CD1c-positive myeloid dendritic cell (primary cell): ENCODE data around the gene POMC.
A peak's percentile ranks its signal among the peaks of the same experiment; 100 is the strongest.
"Not testable (repeated sequence)": the region's sequence is repeated elsewhere in the genome, so short reads cannot be mapped to it uniquely, and the experiment has no call there.

ENCODE experiments used
- DNase-seq: peaks from one replicate; pipeline ENCODE4 v3.0.0-alpha.2; 2016; ENCODE audit errors: extremely low spot score

Gene POMC

DNA sequence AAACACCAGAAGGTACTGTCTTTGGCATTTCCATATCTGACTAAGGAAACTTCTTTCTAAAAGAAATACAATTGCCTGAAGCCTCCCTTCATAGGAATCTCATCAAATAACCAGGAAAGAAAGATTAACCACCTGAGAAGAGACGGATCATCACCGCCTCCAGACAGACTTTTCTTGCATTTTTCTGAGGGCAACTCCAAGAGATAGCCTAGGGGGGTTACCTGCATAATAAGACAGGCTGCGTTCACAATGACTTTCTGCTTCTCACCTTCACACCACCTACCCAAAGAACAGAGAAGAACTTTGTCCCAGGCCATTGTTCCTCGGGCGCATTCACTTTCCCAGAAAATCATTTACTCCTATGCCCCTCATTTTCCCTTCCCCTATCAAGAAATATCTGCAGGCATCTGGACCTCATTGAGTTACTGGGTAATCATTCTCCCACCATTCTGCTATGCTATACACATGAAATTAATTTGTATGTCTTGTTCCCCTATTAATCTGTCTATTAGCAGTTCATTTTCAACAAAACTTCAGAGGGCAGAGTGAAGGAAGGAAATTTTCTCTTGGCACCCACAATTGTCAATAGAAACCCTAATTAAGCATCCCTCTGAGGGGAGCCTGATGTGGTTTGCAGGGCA is 8.3 kb upstream of the POMC start:
- no peak for DNase-seq

DNA sequence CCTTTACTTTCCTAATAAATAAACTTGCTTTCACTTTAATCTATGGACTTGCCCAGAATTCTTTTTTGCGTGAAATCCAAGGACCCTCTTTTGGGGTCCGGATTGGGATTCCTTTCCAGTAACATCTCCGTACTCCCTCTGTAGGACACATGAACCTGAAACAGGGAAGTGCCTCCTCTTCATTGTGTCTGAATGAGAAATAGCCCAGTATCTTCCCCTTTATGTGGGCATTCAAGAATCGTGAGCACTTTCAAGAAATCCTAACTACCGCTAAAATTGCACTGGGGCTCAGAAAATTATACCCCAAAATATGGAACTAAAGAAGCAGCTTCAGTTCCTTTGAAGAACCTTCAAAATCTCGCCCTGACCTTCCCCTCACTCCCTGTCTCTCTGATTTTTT is 7.8 kb upstream of the POMC start:
- peak; percentile 82 for DNase-seq

DNA sequence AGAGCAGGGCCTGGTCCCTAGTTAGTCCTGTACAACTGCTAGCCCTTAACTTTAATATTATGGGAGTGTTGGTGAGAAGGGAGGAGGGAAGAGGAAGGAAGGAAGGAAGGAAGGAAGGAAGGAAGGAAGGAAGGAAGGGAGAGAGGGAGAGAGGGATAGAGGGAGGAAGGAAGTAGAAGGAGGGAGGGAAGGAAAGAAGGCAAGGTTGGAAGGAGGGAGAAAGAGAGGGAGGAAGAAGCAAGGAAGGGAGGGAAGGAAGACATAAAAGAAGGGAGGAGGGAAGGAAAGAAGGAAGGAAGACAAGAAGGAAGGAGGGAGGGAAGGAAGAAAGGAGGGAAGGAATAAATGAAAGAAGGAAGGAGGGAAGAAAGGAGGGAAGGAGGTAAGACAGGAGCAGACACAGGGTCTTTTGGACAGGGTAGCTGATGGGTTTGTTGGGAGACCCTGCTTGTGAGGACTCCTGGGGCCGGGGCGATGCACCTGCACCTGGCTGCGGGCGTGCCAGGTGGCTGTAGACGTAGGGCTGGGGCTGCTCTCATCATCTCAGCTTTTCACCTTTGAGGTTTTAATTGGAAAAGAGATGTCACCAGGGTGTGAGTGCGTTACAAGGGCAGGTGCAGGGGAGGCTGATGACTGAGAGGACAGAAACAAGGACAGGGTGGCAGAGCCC is 5.9 kb upstream of the POMC start:
- no peak for DNase-seq

DNA sequence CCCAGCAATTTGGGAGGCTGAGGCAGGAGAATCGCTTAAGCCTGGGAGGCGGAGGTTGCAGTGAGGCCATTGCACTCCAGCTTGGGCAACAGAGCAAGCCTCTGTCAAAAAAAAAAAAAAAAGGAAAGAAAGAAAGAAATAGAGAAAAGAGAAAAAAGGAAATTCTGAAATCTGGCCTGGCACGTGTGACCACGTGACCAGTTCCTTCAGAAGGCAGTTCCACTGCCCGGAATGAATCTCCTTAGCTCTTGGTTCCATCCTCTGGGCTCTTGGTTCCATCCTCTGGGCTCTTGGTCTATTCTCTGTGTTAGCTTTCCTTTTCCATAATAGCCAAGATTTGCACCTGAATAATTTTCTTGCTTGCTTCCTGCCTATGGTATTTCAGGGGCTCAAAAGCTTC is 5.3 kb upstream of the POMC start:
- no peak for DNase-seq

DNA sequence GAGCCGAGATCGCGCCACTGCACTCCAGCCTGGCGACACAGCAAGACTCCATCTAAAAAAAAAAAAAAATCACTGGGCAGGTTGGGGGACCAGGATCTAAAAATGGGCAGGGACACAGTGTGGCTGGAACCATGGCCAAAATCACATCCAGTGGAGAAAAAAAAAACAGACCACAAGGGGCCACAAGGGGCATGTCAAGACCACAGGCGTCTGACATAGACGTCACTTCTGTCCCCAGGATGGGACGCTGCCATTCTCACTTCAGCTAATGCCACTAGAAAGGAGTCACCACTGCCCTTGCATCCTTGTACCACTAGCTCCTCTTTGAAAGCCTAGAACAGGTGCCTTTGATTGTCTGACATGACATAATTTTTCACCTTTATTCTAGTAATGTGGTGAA is 2.5 kb upstream of the POMC start:
- no peak for DNase-seq

DNA sequence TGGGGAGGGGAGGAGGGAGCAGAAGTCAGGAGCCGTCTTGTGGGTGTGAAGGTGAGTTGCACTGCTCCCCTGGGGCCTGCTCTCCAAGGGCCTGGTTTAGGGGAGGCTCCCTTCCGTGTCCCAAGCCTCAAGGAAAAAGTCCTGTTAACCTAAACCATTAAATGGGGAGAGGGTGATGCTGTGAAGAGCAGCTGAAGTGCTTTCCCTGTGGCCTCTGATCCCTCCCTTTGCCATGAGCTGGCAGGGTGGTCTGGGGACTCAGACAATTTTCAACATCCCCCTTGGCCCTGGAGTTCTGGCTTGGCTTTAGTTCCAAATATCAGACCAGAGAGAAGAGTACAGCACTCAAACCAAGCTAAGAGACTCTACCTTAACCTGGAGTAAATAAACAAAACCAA is 692 bp upstream of the POMC start:
- DNase-seq = no peak

DNA sequence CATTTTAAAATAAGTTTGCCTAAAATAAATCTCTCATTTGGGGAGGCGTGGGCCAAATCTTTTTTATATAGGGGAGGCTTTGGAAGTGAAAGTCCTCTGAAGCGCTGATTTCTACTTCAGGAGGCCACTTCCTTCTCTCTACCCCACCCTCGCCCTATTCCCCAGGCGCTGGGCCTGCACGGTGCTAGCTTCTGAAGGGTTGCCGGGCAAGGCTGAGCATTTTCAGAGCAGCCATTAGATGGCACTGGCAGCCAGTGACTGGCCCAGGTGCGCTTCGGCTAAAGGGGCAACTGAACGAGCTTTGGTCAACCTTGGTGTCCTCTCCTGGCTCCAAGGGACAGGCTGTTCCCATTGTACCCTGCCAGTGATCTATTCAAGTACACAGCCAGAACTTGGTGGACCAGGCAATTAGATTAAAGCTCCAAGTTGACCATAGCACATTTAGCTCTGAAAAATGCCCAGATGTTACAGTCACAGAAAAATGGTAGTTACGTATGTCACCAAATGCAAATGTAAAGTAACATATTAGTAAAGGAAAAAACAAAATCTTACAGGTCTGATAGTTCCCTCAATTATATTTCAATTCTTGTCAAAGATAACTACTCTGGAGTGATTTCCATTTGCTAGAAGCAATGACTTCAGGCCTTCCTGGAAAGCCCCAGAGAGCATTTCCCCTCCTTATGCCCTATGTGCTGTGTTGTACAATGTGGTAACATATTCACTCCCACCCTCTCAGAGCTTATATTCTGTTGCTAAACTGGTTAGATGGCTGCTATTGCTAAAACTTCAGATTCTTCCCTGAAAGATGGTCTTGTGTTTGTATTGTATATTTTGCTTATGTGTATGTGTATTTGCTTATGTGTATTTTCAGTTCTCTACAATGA is 2.1 kb downstream of the POMC start:
- DNase-seq = peak; percentile 39

DNA sequence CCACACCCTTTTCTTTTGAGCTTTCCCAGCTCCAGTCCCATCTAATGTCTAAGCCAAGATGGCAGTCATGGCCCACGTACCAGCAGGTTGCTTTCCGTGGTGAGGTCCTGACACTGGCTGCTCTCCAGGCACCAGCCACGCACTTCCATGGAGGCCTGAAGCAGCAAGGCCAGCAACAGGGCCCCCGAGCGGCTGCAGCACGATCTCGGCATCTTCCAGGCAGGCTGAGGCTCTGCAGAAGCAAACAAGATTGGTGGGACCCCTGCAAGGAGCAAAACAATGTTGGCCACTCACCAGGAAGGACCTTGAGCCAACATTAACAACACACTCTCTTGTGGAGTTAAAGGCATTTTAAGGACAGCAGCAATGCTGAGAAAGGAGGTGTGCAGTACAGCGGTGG is 3.8 kb downstream of the POMC start:
- DNase-seq = no peak

DNA sequence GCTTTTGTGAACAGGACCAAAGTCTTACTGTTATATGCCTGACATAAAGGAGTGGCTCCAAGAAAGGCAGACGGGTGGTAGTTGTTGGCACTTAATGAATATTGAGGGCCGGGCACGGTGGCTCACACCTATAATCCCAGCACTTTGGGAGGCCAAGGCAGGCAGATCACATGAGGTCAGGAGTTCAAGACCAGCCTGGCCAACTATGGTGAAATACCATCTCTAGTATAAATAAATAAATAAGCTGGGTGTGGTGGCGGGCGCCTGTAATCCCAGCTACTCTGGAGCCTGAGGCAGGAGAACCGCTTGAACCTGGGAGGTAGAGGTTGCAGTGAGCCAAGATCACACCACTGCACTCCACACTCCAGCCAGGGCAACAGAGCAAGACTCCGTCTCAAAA is 6.3 kb downstream of the POMC start:
- DNase-seq = not testable (repeated sequence)

DNA sequence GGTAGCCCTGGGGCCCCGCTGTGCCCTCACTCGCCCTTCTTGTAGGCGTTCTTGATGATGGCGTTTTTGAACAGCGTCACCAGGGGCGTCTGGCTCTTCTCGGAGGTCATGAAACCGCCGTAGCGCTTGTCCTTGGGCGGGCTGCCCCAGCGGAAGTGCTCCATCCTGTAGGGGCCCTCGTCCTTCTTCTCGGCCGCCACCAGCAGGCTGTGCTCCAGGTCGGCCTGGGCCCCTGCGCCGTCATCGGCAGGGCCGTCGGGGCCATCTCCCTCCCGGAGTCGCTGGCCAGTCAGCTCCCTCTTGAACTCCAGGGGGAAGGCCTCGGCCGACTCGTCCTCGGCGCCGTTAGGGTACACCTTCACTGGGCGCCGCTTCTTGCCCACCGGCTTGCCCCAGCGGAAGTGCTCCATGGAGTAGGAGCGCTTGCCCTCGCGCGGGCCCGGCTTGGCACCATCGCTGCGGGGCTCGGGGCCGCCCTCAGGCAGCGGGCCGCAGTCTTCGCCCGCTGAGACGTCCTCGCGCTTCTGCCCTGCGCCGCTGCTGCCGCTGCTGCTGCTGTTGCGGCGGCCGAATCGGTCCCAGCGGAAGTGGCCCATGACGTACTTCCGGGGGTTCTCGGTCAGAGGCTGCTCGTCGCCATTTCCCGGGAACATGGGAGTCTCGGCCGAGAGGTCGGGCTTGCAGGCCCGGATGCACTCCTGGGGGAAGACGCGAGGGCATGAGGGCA is 7.2 kb downstream of the POMC start:
- DNase-seq = peak; percentile 49

DNA sequence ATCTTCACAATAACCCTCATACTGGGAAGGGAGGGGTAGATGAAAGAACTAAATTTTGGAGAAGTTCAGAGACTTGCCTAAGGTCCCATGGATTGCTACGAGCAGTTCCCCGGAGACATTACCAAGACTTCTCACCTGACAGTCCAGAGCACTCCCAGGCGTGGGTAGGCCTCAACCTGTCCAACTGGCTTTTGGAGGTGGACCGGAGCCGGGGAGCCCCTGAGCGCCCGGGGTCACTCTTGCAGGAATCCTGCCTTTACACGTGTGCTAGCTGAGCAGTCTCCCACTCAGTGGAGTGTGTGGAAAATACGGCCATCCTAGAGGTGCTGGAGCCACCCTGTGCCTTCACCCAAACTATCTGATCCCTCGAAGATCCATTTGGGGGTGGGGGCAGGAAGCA is 8.0 kb downstream of the POMC start:
- no peak for DNase-seq

DNA sequence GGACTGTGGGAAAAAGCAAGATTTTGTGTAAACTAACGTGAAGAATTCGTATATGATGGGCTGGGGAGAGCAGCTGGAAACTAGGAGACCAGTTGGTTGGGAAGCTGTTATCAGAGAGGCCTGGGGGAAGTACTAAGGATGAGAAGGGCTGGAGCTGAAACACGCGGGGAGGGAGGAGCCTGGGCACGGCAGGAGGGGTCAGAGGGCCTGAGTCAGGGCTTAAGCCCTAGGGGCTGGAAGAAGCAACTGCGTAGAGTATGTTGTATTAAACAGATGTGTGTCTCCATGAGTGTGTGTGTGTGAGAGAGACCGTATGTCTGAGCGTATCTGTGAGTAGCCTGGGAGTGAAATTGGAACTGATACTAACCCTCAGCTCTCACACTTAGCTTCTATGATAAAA is 8.4 kb downstream of the POMC start:
- DNase-seq = no peak

DNA sequence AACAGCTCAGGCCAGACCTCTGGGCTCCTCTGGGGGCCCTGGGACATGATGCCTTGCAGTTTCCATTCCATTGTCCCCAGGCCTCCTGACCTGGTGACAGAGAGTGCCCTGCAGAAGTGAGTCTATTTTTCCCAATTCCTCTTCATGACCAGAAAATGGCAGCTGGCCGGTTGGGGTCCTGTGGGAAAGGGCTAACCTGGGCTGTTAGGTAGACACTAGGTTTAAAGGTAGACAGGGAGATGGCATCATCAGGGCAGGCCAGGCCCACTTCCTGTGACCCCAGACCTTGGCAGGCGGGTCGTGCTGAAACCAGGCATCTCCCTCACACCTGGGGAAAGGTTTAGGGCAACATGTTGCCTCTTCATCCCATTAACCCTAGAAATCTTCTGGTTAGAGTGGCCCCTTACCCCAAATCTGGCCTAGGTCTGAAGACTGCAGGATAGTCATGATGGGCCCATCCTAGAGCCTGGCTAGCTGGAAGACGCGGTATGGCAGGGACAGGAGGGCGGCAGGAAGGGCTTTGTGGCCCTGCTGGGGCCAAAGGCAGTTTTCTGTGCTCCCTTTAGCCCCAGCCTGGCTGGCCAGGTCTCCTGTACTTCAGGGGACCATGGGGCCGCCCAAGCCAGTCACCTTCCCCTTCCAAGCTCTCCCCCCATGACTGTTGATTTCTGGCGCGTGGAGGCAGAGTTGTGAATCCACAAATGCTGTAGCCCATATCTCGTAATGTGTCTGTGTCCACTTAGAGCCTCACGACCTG is 10.1 kb downstream of the POMC start:
- no peak for DNase-seq

DNA sequence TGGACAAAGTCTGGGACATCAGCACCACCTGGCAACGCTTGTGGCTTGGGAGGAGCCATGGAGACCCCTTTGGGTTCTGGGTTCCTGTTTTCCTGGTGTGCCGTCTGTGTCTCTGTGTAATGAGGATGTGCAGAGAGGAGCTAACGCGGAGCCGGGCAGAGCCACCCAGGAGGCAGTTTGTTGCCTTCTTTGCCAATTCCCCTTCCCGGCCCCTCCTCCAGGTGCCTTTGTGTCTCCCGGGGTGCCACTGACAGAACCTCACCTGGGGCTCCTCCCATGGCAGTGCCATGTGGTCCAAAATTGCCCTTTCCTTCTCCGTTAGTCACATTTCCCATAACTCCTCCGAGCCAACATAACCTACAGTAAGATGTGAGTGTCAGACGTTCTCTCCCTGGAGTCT is 13.0 kb downstream of the POMC start:
- DNase-seq = no peak

DNA sequence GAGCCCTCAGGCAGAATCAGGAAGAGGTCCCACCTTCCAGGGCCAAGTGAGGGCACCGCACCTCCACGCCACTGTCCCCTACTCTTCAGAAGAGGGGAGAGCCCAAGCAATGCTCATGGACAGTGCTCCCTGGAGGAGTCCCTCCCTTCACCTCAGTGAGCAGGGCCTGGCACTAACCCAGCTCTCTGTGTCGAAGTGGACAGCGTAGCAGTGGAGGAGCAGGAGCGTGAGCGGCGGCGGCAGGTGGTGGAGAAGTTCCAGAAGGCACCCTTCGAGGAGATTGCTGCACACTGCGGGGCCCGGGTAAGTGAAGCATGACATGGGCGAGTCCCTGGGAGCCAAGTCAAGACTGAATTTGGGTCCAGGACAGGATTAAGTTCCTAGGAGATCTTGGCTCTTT is 16.7 kb downstream of the POMC start:
- no peak for DNase-seq

DNA sequence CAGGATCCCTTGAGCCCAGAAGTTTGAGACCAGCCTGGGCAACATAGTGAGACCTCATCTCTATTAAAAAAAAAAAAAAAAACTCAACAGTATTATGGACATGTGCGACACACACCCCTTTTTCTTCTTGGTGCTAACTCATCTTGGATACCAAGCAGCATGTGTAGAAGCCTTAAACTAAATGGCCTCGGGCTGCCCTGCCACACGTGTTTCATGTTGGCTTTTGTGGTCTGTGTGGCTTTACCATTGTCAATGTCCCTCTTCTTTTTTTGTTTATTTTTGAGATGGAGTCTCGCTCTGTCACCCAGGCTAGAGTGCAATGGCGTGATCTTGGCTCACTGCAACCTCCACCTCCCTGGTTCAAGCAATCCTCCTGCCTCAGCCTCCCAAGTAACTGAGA is 17.4 kb downstream of the POMC start:
- DNase-seq = not testable (repeated sequence)

DNA sequence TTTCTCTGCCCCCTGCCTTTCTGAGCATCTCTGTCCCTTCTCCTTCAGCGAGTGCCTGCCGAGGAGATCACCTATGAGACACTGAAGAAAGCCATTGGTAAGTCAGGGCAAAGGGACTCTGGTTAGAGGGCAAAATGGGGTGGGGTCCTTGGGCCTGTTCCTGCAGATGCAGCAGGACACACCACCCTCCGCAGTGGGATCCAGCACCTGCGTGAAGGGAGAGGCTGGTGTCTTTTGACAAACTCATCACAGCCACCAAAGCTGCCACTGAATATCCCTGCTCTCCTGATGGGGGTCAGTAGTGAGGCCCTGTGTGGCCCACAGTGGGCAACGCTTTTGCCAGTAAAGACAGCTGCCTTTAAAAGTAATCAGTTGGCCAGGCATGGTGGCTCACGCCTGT is 18.7 kb downstream of the POMC start:
- DNase-seq = no peak

DNA sequence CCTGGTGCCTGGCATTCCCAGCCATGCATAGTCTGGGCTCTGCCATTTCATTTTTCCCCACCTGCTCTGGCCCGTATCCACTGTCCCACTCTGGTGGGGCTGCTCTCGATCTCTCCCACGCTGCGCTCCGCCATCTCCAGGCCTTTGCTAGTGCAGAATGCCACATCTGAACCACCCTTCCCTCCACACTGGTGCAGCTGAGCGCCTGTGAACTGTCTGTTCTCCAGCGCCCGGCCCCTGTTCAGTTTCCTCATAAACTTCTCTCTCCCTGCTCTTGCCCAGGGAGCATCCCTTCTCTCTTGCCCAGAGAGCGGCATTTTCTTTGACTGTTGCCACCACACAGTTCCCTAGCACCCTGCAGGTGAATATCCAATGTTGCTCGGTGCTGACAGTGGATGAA is 21.5 kb downstream of the POMC start:
- no peak for DNase-seq

DNA sequence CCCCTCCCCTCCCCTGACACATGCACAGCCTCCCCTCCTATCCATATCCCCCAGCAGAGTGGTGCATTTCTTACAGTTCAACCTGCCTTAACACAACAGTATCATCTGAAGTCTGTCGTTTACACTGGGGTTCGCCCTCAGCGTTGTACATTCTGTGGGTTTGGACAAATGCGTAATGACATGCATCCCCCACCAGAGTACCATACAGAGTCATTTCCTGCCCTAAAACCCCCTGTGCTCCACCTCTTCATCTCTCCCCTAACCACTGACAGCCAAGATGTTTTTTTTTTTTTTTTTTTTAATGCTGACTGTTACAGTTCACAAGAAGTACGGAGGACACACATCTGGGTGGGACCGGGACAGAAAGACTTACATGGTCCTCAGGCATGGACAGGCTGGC is 22.6 kb downstream of the POMC start:
- no peak for DNase-seq

DNA sequence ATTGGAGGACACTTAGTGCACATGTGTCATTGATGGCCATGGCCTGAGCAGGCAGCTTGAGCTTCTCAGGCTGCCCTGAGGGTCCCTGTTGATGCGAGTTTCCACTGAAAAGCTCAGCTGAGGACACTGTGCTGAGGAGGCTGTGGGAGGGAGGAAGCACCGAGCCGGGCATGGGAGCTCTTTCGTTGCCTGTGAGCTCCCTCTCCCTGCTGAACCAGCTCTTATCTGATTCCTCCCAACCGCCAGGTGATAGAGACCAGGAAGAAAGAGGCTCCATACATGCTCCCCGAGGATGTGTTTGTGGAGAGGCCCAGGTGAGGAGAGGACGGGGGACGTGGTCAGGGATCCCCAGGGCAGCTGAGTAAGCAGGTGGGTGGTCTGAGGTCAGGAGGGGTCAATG is 27.3 kb downstream of the POMC start:
- no peak for DNase-seq

DNA sequence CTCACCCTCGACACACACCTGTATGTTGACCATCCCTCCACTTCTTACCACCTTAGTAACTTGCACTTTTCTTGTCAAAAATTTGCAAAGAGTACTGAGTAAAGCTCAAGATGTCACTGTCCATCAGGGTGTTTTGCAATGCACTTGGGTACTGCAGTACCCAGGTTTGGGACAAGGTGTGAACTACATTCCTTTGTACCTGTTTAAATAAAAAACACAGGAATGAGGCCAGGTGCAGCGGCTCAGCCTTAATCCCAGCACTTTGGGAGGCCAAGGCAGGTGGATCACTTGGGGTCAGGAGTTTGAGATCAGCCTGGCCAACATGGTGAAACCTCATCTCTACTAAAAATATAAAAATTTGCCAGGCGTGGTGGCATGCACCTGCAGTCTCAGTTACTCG is 27.8 kb downstream of the POMC start:
- not testable (repeated sequence) for DNase-seq

DNA sequence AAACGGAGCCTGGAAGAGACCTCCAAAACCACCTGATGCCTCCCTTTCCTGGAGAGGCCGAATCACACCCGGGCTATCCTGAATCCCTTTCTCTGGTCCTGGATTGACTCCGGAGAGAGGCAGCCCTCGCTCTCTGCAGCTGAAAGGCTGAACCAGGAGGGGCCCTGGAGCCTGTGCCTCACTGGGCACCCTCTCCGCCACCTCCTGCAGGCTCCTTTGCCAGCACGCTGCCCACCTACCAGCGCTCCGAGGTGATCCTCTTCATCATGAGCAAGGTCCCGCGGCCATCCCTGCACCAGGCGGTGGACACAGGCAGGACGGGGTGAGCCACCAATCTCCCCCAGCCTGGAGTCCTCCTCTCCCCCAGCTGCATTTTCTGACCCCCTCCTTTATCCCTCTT is 35.7 kb downstream of the POMC start:
- DNase-seq = no peak
